H9 (cell line): ENCODE data around the gene RRBP1. TPM values are rescaled to one million over a fixed set of nuclear protein-coding genes. Genes with fewer than 3 reads are reported as not detected.
A peak's percentile ranks its signal among the peaks of the same experiment; 100 is the strongest.

Source experiments
- DNase-seq: peaks from one replicate; pipeline ENCODE4 v3.0.0-alpha.2; 2017
- H2AFZ ChIP-seq: one replicate; pipeline ENCODE4 v1.6.1; 2013; ENCODE audit warnings: mild to moderate bottlenecking, low read length, control low read depth, moderate library complexity
- H2AK5ac ChIP-seq: 2 replicates; pipeline ENCODE4 v1.6.1; 2013; ENCODE audit warnings: low read length, control low read depth, mixed read lengths; ENCODE audit not compliant: insufficient read length
- H2BK120ac ChIP-seq: one replicate; pipeline ENCODE4 v1.6.1; 2013; ENCODE audit warnings: low read depth, mild to moderate bottlenecking, low read length, control low read depth, inconsistent platforms; ENCODE audit not compliant: poor library complexity, severe bottlenecking
- H2BK12ac ChIP-seq: 2 replicates; pipeline ENCODE4 v1.6.1; 2013; ENCODE audit warnings: low read length, control low read depth, mixed read lengths, low read depth; ENCODE audit not compliant: insufficient read length
- H2BK15ac ChIP-seq: 2 replicates; pipeline ENCODE4 v1.6.1; 2013; ENCODE audit warnings: low read depth, low read length, control low read depth
- H2BK20ac ChIP-seq: one replicate; pipeline ENCODE4 v1.6.1; 2013; ENCODE audit warnings: low read depth, mild to moderate bottlenecking, low read length, control low read depth, inconsistent platforms; ENCODE audit not compliant: poor library complexity, severe bottlenecking
- H2BK5ac ChIP-seq: 2 replicates; pipeline ENCODE4 v1.6.1; 2013; ENCODE audit warnings: low read length, control low read depth, mixed read lengths; ENCODE audit not compliant: insufficient read length
- H3K14ac ChIP-seq: 2 replicates; pipeline ENCODE4 v1.6.1; 2013; ENCODE audit warnings: low read length, control low read depth; ENCODE audit not compliant: insufficient read depth
- H3K18ac ChIP-seq: 2 replicates; pipeline ENCODE4 v1.6.1; 2013; ENCODE audit warnings: low read depth, mild to moderate bottlenecking, mixed read lengths, low read length, control low read depth; ENCODE audit not compliant: insufficient read length
- H3K23ac ChIP-seq: 2 replicates; pipeline ENCODE4 v1.6.1; 2013; ENCODE audit warnings: low read length, control low read depth, mixed read lengths, low read depth; ENCODE audit not compliant: insufficient read length
- H3K23me2 ChIP-seq: 2 replicates; pipeline ENCODE4 v1.6.1; 2013; ENCODE audit warnings: low read depth, mild to moderate bottlenecking, mixed read lengths, low read length, control low read depth; ENCODE audit not compliant: insufficient read length, poor library complexity, severe bottlenecking
- H3K27ac ChIP-seq: 2 replicates; pipeline ENCODE4 v1.5.1; 2013; ENCODE audit warnings: low read length, control low read depth, mixed read lengths, low read depth; ENCODE audit not compliant: insufficient read length
- H3K27me3 ChIP-seq: 2 replicates; pipeline ENCODE4 v1.6.1; 2013; ENCODE audit warnings: low read length, control low read depth, inconsistent platforms; ENCODE audit not compliant: insufficient read depth
- H3K4ac ChIP-seq: 2 replicates; pipeline ENCODE4 v1.6.1; 2013; ENCODE audit warnings: low read depth, mild to moderate bottlenecking, control low read depth, inconsistent platforms, low read length, moderate library complexity
- H3K4me1 ChIP-seq: 2 replicates; pipeline ENCODE4 v1.6.1; 2013; ENCODE audit warnings: low read length, control low read depth, inconsistent platforms; ENCODE audit not compliant: insufficient read depth
- H3K4me2 ChIP-seq: 2 replicates; pipeline ENCODE4 v1.6.1; 2013; ENCODE audit warnings: low read length, control low read depth, mixed read lengths; ENCODE audit not compliant: insufficient read length, insufficient read depth
- H3K56ac ChIP-seq: 2 replicates; pipeline ENCODE4 v1.6.1; 2013; ENCODE audit warnings: low read depth, mild to moderate bottlenecking, mixed read lengths, low read length, control low read depth; ENCODE audit not compliant: insufficient read length
- H3K79me1 ChIP-seq: 2 replicates; pipeline ENCODE4 v1.6.1; 2013; ENCODE audit warnings: low read depth, mild to moderate bottlenecking, moderate library complexity, low read length, control low read depth, inconsistent platforms; ENCODE audit not compliant: insufficient read depth, poor library complexity, severe bottlenecking
- H3K79me2 ChIP-seq: 2 replicates; pipeline ENCODE4 v1.6.1; 2013; ENCODE audit warnings: low read length, control low read depth, inconsistent platforms; ENCODE audit not compliant: insufficient read depth
- H3K9ac ChIP-seq: 2 replicates; pipeline ENCODE4 v1.6.1; 2013; ENCODE audit warnings: low read length, control low read depth, mixed read lengths; ENCODE audit not compliant: insufficient read length; ENCODE audit errors: extremely low read depth
- H3K9me3 ChIP-seq: one replicate; pipeline ENCODE4 v1.6.1; 2013; ENCODE audit warnings: low read depth, low read length, inconsistent platforms; ENCODE audit not compliant: control insufficient read depth
- H3T11ph ChIP-seq: one replicate; pipeline ENCODE4 v1.6.1; 2013; ENCODE audit warnings: mild to moderate bottlenecking, low read length, control low read depth, inconsistent platforms
- H4K20me1 ChIP-seq: one replicate; pipeline ENCODE4 v1.6.1; 2013; ENCODE audit not compliant: control insufficient read depth, insufficient read length, insufficient read depth
- H4K5ac ChIP-seq: 2 replicates; pipeline ENCODE4 v1.6.1; 2013; ENCODE audit warnings: low read depth, mild to moderate bottlenecking, mixed read lengths, low read length, control low read depth; ENCODE audit not compliant: insufficient read length
- H4K8ac ChIP-seq: replicated peaks from 2 replicates; pipeline ENCODE4 v1.6.1; 2013; ENCODE audit warnings: low read length, control low read depth, mixed read lengths, low read depth; ENCODE audit not compliant: insufficient read length
- H4K91ac ChIP-seq: 2 replicates; pipeline ENCODE4 v1.6.1; 2013; ENCODE audit warnings: low read depth, mild to moderate bottlenecking, moderate library complexity, mixed read lengths, low read length, control low read depth; ENCODE audit not compliant: insufficient read length
- H3K27ac Mint-ChIP-seq, 3 experiments: 2 replicates in 2 of 3; 3 replicates in 1 of 3; pipeline ENCODE4 v1.8.0; 2020 to 2021; ENCODE audit warnings: mixed read lengths in 3 of 3, mild to moderate bottlenecking in 1 of 3, moderate library complexity in 1 of 3
- H3K27me3 Mint-ChIP-seq: 2 replicates; pipeline ENCODE4 v1.8.0; 2021; ENCODE audit warnings: low read depth, mild to moderate bottlenecking, moderate library complexity, mixed read lengths
- H3K36me3 Mint-ChIP-seq, 3 experiments: 2 replicates in 2 of 3; 3 replicates in 1 of 3; pipeline ENCODE4 v1.8.0; 2020 to 2021; ENCODE audit warnings: low read depth in 3 of 3, mixed read lengths in 3 of 3; ENCODE audit not compliant: insufficient read depth in 1 of 3
- H3K4me1 Mint-ChIP-seq, 2 experiments: 2 replicates each; pipeline ENCODE4 v1.8.0; 2020; ENCODE audit warnings: mixed read lengths in 2 of 2
- H3K4me3 Mint-ChIP-seq, 2 experiments: 2 replicates in 1 of 2; 3 replicates in 1 of 2; pipeline ENCODE4 v1.8.0; 2020 to 2021; ENCODE audit warnings: mild to moderate bottlenecking in 2 of 2, mixed read lengths in 2 of 2, moderate library complexity in 1 of 2
- H3K9me3 Mint-ChIP-seq, 2 experiments: 2 replicates in 1 of 2; 3 replicates in 1 of 2; pipeline ENCODE4 v1.8.0; 2020; ENCODE audit warnings: mild to moderate bottlenecking in 2 of 2, mixed read lengths in 2 of 2, moderate library complexity in 1 of 2
- WGBS: extraction: QIAGEN DNeasy Blood & Tissue Kit; methylation state at CpG from one replicate; pipeline ENCODE4 v1.1.7; 2013; ENCODE audit warnings: missing lambda C conversion rate, low lambda C conversion rate, mixed read lengths; ENCODE audit not compliant: insufficient read length; ENCODE audit errors: extremely low coverage; 5-methylcytosine and 5-hydroxymethylcytosine counted together
- total RNA-seq: library from RNA; stranded (reverse); gene quantifications from 2 replicates; pipeline ENCODE4 v1.2.1, GENCODE V29; 2021
- TF ChIP-seq, protein P1 (sequence below): fragments of 200-600 bp; sonication (generic); conservative IDR thresholded peaks from 3 replicates; pipeline ENCODE4 v1.8.0; 2021; ENCODE audit warnings: antibody characterized with exemption, mild to moderate bottlenecking

Gene RRBP1
- total RNA-seq, 1 experiment from 2014 or later = 97.8 TPM

DNA sequence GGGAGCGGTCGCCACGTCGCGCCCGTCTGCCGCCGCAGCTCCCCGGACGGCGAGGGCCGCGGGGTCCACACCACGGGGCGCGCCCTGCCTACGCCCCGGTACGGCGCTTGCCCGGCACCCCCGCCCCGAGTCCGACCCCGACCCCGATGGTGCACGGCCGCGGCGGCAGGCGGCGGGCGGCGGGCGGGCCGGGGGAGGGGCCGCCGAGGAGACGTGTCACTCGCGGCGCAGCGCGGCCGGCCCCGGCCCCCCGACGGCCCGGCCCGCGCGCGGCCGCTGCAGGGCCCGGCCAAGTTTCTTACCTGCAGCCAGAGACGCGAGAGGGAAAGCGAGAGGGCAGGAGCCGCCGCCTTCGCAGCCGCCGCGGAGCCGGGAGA is 328 bp downstream of the RRBP1 start:
- Histone ChIP-seq H2BK15ac (no peak overlapping the region), H3K27ac (no peak overlapping the region), H3K79me1 (peaks cover 3% of the 10 kb centered on the region), H4K20me1 (no peaks in the 10 kb centered on the region), H3K23ac (no peak overlapping the region), H3K4me1 (peaks cover 6% of the 10 kb centered on the region; the same call in 1 of the 2 replicates), H3K18ac (no peak overlapping the region), H3K14ac (peak overlapping the region; percentile 10), H2BK20ac (no peak overlapping the region), H4K5ac (no peak overlapping the region), H2AK5ac (no peak overlapping the region), H2AFZ (no peak overlapping the region), H3K9ac (peak overlapping the region; percentile 20), H3K23me2 (peaks cover 9% of the 10 kb centered on the region), H3K9me3 (no peaks in the 10 kb centered on the region), H3K4me2 (no peak overlapping the region), H3K4ac (no peak overlapping the region), H2BK120ac (no peak overlapping the region), H3K79me2 (peaks cover 12% of the 10 kb centered on the region), H3K56ac (no peak overlapping the region), H3K27me3 (no peaks in the 10 kb centered on the region), H2BK12ac (no peak overlapping the region), H2BK5ac (no peak overlapping the region), H4K91ac (no peak overlapping the region), H3T11ph (no peak overlapping the region), H4K8ac (no peak overlapping the region)
- Mint-ChIP-seq H3K4me3 (peak overlapping the region; percentile 79 to 81), H3K4me1 (peaks cover 28 to 38% of the 10 kb centered on the region in 2 experiments), H3K36me3 (peaks cover 12 to 29% (median 25%) of the 10 kb centered on the region in 3 experiments), H3K9me3 (peaks cover under 1 to 5% of the 10 kb centered on the region in 2 experiments; a peak in 3 of 5 replicates), H3K27me3 (peaks cover 25% of the 10 kb centered on the region), H3K27ac (no peak overlapping the region)
- no peak for DNase-seq
- WGBS = no CpG with 5 or more reads among the region's 65 CpGs
- TF ChIP-seq, protein P1, sequence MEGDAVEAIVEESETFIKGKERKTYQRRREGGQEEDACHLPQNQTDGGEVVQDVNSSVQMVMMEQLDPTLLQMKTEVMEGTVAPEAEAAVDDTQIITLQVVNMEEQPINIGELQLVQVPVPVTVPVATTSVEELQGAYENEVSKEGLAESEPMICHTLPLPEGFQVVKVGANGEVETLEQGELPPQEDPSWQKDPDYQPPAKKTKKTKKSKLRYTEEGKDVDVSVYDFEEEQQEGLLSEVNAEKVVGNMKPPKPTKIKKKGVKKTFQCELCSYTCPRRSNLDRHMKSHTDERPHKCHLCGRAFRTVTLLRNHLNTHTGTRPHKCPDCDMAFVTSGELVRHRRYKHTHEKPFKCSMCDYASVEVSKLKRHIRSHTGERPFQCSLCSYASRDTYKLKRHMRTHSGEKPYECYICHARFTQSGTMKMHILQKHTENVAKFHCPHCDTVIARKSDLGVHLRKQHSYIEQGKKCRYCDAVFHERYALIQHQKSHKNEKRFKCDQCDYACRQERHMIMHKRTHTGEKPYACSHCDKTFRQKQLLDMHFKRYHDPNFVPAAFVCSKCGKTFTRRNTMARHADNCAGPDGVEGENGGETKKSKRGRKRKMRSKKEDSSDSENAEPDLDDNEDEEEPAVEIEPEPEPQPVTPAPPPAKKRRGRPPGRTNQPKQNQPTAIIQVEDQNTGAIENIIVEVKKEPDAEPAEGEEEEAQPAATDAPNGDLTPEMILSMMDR = no peak
